ENCODE results near the gene WDR62.
"Not testable (repeated sequence)": the region's sequence is repeated elsewhere in the genome, so short reads cannot be mapped to it uniquely, and the experiment has no call there.

WDR62 gene

DNA sequence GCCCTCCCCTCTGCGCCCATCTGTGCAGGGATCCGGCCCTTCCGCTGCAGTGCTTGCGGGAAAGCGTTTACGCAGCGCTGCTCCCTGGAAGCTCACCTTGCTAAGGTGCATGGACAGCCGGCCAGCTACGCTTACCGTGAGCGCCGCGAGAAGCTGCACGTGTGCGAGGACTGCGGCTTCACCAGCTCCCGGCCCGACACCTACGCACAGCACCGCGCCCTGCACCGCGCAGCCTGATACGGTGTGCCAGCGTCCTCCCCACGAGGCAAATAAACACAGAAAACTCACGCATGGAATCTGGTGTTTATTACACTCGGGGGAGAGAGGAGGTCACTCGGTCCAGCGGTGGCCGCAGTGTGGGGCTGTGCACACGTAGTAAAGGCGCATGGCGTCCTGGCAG lies 58.7 kb downstream of the WDR62 start:
- no peak for DNase-seq

- DNase-seq: no peak
Measured at GRCh38 chr19:36113894-36114720, 59.4 kb downstream of the WDR62 start.

DNA sequence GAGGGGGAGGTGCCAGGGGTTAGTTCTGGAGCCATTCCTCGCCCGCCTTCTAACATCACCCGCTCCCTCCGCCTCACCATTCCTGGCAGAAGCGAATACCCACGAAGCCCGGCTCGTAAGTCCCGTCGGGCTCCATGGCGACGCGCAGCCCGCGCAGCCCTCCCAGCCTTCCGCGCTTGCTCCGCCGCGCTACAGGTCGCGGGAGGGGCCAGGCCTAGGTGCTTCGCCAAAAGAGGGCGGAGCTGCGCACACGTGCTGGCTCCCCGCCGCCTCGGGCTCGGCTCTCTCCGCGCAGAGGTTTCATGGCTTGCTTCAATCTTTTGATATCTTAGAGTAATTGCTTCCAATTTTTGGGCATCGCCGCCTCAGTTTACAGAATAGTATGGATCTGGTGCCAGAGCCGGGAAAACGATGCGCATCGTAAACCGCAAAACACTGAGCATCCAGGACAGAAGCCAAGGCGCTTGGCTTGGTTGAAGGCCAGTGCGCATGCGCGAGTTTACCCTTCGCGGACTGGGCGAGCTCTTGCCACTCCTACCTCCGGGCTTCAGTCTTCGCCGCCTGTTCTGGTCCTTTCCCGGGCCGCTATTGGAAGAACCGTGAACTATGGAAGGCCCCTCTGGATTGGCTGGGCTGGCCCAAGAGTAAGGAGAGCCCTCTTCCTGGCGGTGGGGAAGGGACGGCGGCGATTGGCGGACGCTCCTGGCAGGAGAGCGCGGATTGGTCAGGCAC lies 60.2 kb downstream of the WDR62 start, which contains the start of gene POLR2I:
Gene POLR2I, minus strand, starts transcription at position 155 of the 732 bp plus-strand sequence. Its CDS starts 19 bp downstream, at position 136.
- peak; percentile 98 to 99 for DNase-seq

GRCh38 chr19:36115453-36116343 lies 61.0 kb downstream of the WDR62 start, which contains the start of gene TBCB:
TSS of gene TBCB (plus strand) at chr19:36115468. CDS start at chr19:36115561, 93 bp downstream.
- no peak for DNase-seq

- DNase-seq: no peak
Measured at GRCh38 chr19:36116344-36116637, 61.6 kb downstream of the WDR62 start.

DNA sequence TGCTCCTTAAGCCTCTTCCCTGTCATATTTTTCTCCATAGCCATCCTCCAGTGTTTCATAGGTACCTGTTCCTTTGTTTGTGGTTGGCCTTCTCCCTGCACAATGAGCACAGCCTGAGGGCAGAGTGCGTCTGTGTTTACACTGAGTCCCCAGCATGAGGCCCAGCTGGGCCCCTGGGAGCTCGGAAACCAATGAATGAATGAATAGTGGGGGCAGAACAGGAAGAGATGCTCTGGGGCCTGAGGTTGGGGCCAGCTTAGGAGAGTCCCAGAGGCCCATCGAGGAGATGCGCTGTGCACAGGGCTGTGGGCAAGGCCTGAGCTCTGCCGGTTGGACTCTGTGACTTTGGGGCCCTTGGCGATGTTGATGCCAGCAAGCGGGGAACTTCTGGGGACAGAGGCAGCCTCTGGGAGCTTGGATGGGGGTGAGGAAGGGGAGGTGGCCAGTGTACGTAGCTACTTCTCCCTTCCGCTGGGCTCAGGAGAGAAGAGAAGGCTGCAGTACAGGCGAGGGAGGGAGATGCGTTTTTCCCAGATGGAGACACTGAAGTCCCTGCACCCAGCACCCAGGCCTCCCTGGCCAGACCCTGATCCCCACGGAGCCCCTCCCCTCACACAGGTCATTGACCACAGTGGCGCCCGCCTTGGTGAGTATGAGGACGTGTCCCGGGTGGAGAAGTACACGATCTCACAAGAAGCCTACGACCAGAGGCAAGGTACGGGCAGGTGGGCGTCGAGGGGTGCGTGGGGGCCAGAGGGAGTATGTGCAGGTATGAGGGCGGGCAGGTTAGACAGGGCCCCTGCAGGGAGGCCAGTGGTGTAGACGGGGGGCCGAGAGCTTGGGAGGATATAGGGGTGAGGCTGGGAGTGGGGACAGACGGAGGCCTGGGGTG lies 65.6 kb downstream of the WDR62 start:
- no peak for DNase-seq

DNA sequence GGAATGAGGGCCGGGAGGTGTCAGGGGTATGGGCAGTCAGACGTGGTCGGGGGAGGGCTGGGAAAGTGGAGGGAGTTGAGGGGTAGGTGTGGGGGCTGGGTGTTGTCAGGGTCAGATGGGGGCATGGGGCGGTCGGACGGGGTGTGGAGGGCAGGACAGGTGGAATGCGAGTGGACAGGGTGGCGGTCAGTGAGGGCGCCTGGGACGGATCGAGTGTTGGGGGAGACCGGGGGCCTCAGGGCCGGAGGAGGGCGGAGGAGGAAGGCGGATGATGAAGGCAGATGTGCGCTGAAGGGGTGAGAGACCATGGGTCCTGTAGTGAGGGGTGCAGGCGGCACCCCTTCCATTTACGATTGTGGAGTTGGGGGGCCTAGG lies 66.3 kb downstream of the WDR62 start:
- DNase-seq: no peak

GRCh38 chr19:36121486-36122124 lies 66.9 kb downstream of the WDR62 start:
- DNase-seq: no peak

GRCh38 chr19:36125557-36125956 lies 70.9 kb downstream of the WDR62 start:
- DNase-seq: no peak

DNA sequence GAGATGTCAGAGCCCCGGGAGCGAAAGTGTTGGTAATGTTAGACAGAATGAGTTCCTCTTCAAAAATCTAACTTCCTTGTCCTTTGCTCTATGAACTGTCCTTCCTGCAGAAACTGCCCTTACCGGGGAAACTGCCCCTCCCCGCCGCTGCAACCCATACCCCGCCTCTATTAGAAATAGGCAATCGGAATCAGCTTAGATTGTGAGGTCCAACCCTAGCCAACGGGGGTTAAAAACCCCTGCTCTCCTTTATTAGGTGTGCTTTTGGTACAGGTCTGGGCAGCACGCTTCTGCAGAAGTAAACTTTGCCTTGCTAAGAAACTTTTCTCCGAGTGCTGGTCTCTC lies 73.7 kb downstream of the WDR62 start:
- no peak for DNase-seq

- not testable (repeated sequence) for DNase-seq
Measured at GRCh38 chr19:36131221-36131620, 76.5 kb downstream of the WDR62 start.

DNA sequence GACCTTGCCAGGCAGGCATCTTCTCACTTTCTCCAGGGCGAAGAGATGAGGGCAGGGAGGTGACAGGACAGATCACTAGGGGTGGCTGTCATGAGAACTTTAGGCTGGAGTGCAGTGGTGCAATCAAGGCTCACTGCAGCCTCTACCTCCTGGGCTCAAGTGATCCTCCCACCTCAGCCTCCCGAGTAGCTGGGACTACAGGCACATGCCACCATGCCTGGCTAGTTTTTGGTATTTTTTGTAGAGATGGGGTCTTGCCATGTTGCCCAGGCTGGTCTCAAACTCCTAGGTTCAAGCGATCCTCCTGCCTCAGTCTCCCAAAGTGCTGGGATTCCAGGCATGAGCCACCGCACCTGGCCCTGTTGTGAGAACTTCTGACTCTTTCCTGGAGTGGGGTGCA lies 80.2 kb downstream of the WDR62 start:
- not testable (repeated sequence) for DNase-seq

- no peak for DNase-seq
Measured at GRCh38 chr19:36136964-36137686, 82.4 kb downstream of the WDR62 start.

DNA sequence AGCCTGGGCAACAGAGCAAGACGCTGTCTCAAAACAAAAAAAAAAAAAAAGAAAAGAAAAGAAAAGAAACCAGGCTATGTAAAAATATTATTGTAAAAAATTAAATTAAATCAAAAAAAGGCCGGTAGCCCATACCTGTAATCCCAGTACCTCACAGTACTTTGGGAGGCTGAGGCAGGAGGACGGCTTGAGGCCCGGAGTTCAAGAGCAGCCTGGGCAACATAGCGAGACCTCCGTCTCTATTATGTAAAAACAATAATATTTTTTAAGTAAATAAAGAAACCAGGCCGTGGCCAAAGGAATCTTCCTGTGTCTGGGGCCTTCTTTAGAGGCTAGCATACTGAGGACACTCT lies 84.4 kb downstream of the WDR62 start:
- no peak for DNase-seq

- DNase-seq: peak; percentile 96
Measured at GRCh38 chr19:36139473-36140303, 85.0 kb downstream of the WDR62 start, which contains the start of gene CAPNS1. TSS of gene CAPNS1 (plus strand) at chr19:36140066. CDS start at chr19:36141012, 946 bp downstream.

DNA sequence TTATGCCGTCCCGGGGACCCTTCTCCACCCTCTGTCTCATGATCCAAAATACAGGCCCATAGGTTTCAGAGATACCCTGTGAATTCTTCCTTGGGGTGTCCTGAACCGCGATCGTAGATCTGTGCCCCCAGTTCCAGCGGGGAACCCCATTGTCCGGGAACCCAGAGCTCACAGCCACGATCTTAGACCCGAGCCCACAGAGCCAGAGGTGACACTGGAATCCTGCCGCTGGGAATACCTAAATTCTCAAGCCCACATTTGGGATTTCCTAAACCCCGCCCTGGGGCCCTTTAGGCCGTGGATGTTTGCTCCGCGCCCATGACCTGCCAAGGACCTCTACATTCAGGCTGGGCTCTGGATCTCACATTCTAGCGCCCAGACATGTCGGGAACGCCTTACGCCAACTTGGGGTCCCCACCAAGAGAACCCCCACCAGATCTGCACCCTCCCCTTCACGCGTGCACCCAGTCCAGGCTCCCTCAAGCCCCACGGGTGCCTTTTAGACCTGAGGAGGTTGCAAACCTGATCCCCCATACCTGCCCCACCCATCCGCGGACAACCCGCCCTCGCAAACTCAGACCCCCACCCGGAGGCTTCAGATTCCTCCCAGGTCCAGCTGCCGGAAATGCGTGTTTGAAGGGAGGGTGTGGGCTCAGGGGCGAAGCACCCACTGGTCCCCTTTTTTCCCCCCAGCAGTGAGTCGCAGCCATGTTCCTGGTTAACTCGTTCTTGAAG lies 85.8 kb downstream of the WDR62 start:
- peak in 1 of 2 experiments; percentile 68 for DNase-seq

- DNase-seq: peak; percentile 68 to 84
Measured at GRCh38 chr19:36141039-36141927, 86.6 kb downstream of the WDR62 start.

DNA sequence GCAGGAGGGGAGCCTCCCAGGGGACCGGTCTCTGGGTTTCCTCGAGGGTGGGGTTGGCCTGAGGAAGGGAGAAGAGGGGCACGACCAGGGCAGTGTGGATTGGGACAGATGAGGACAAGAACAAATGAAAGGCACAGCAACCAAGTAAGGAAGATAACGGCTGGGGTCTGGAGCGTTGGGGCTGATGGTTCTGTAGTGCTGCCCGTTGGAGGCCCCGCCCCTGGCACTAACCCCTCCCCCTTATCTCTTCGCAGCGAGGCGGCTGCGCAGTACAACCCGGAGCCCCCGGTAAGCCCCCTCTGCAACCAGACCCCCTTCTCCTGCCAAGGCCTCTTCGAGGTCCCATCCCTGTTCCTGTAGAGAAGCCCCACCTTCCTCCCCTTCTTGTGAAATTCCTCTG lies 87.3 kb downstream of the WDR62 start:
- DNase-seq: no peak
